Spleen (tissue), 11 donors: ENCODE data around the gene SMAD7. TPM values are rescaled to one million over a fixed set of nuclear protein-coding genes. Genes with fewer than 3 reads are reported as not detected.

Source experiments
- DNase-seq: peaks from one replicate; pipeline ENCODE4 v3.0.0-alpha.2; 2020
- H3K27ac ChIP-seq, 8 donors: fragments of 200-600 bp; sonication (generic) in 7 of 8; 1 replicate in 4 of 8; 2 replicates in 4 of 8; pipeline versions ENCODE4 v1.5.0 to v1.8.0; 2016 to 2021; ENCODE audit warnings: inconsistent platforms in 4 of 8, mild to moderate bottlenecking in 4 of 8, moderate library complexity in 1 of 8
- H3K27me3 ChIP-seq, 7 donors: fragments of 200-600 bp; sonication (generic) in 6 of 7; replicated peaks in 1 of 7; 1 replicate in 4 of 7; 2 replicates in 3 of 7; pipeline versions ENCODE4 v1.5.0 to v1.8.0; 2016 to 2021; ENCODE audit warnings: inconsistent platforms in 3 of 7, mild to moderate bottlenecking in 1 of 7
- H3K36me3 ChIP-seq, 6 donors: fragments of 200-600 bp; sonication (generic) in 5 of 6; 1 replicate in 4 of 6; 2 replicates in 2 of 6; pipeline versions ENCODE4 v1.5.0 to v1.8.0; 2016 to 2021; ENCODE audit warnings: inconsistent platforms in 2 of 6
- H3K4me1 ChIP-seq, 6 donors: fragments of 200-600 bp; sonication (generic) in 5 of 6; 1 replicate in 3 of 6; 2 replicates in 3 of 6; pipeline versions ENCODE4 v1.5.0 to v1.8.0; 2016 to 2021; ENCODE audit warnings: inconsistent platforms in 3 of 6
- H3K4me3 ChIP-seq, 8 donors: fragments of 200-600 bp; sonication (generic) in 7 of 8; 1 replicate in 4 of 8; 2 replicates in 4 of 8; pipeline versions ENCODE4 v1.5.0 to v1.8.0; 2016 to 2021; ENCODE audit warnings: inconsistent platforms in 4 of 8, mild to moderate bottlenecking in 4 of 8, moderate library complexity in 2 of 8
- H3K9me3 ChIP-seq, 8 donors: fragments of 200-600 bp; sonication (generic) in 7 of 8; 1 replicate in 4 of 8; 2 replicates in 4 of 8; pipeline versions ENCODE4 v1.5.0 to v1.8.0; 2016 to 2021; ENCODE audit warnings: inconsistent platforms in 4 of 8
- CTCF ChIP-seq, 11 experiments: fragments of 200-600 bp in 7 of 11; fragments of 450-650 bp in 4 of 11; sonication (generic) in 4 of 11; IDR thresholded peaks in 8 of 11; conservative IDR thresholded peaks in 3 of 11; 1 replicate in 7 of 11; 2 replicates in 4 of 11; pipeline versions ENCODE4 v1.4.0 to v1.8.0; 2016 to 2021; ENCODE audit warnings: antibody characterized with exemption in 11 of 11, inconsistent platforms in 4 of 11, mild to moderate bottlenecking in 1 of 11
- POLR2A ChIP-seq, 3 donors: fragments of 450-650 bp; IDR thresholded peaks; one replicate each; pipeline ENCODE4 v1.5.1; 2017; ENCODE audit warnings: antibody characterized with exemption in 3 of 3, mild to moderate bottlenecking in 1 of 3
- POLR2AphosphoS5 ChIP-seq, 3 donors: sonication (generic); formaldehyde crosslinking; IDR thresholded peaks; one replicate each; pipeline ENCODE4 v1.5.1; 2017; ENCODE audit warnings: antibody characterized with exemption in 3 of 3
- WGBS, 5 donors: extraction: QIAGEN DNeasy Blood & Tissue Kit in 3 of 5; methylation state at CpG; one replicate each; pipeline versions ENCODE4 v1.1.5 to v1.1.7; 2013 to 2018; 5-methylcytosine and 5-hydroxymethylcytosine counted together
- intact Hi-C: fragments of 100-400 bp; cut with DNase I; formaldehyde crosslinking; loops from one replicate; pipeline ENCODE4 v1.15.0; 2023; ENCODE audit warnings: low total_unique reads
- polyA plus RNA-seq, 3 donors: library from polyadenylated mRNA; stranded (reverse); fragments of 200-250 nt; gene quantifications; one replicate each; pipeline ENCODE4 v1.2.1, GENCODE V29; 2013
- total RNA-seq, 7 donors: library from RNA; depleted of rRNA in 3 of 7; stranded (reverse); fragments of >200 nt in 3 of 7; fragmentation: NEBNext Ultra II Directional in 4 of 7; extraction: Animal tissue kit (Norgen Biotek cat#: 25700) in 4 of 7; gene quantifications; one replicate each; pipeline versions ENCODE4 v1.1.0 to v1.2.1, GENCODE V29; 2016 to 2021
- donor health status: healthy with polysubstance abuse.
- donor health status: DM: no; HTN: no; CAD: no; lungs with moderate emphysema.
- donor health status: DM: no; HTN: no; CAD: no.
- donor health status: Bipolar disorder and iron deficiency.
- donor health status: healthy.
- donor health status: DM: no; HTN: no; CAD: no.
- donor health status: DM: yes; HTN: yes; CAD: no.

SMAD7 gene
- total and polyA plus RNA-seq, 10 donors: 2.5 to 21.2 (median 15.2) TPM

DNA sequence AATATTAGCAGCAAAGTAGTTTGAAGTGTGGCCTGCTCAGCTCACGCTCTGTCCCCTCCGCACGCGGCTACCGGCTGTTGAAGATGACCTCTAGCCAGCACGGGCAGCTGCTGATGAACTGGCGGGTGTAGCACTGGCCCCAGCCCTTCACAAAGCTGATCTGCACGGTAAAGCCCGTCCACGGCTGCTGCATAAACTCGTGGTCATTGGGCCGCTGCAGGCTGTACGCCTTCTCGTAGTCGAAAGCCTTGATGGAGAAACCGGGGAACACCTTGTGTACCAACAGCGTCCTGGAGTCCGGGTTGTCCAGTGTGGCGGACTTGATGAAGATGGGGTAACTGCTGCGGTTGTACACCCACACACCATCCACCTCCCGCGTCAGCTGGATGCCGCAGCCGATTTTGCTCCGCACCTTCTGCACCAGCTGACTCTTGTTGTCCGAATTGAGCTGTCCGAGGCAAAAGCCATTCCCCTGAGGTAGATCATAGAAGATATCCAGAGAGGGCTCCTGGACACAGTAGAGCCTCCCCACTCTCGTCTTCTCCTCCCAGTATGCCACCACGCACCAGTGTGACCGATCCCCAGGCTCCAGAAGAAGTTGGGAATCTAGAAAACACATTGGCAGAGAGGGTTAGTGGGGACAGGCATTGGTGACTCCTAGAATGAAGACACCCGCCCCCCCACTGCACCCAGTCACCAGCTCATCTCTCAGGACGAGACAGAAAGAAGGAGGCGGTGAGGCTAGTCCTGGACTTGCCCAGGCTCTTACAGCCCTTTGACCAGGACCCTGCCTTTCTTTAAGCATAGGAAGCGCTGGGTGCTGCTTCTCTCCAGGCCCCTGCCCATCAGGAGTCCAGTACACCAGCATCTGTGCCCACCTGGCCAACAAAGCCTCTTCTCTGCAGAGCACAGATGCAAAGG is 29.2 kb downstream of the SMAD7 start:
- DNase-seq: no peak
- Histone ChIP-seq H3K36me3 (peaks cover 0 to 27% (median 0%) of the 10 kb centered on the region in 6 donors), H3K4me1 (peaks cover 42 to 84% (median 68%) of the 10 kb centered on the region in 6 donors), H3K4me3 (no peak overlapping the region), H3K27ac (peak overlapping the region in 2 of 8 donors; percentile 81 to 82), H3K9me3 (no peaks in the 10 kb centered on the region), H3K27me3 (no peaks in the 10 kb centered on the region)
- intact Hi-C loops: loop anchor here (10.0 kb wide), 1 partner anchor 137 kb away; no protein-coding TSS in a partner anchor
- 87 to 95% (median 93%) methylated on average over 33 to 34 of the region's 34 CpGs for WGBS, 5 donors
- TF ChIP-seq POLR2A (IDR thresholded peaks at IDR 0.05): no peak
- TF ChIP-seq POLR2AphosphoS5 (IDR thresholded peaks at IDR 0.05): no peak
- no peak for TF ChIP-seq CTCF (IDR thresholded peaks at IDR 0.05 in 8 of 11, conservative IDR thresholded peaks at IDR 0.05 in 3 of 11)

- TF ChIP-seq CTCF (IDR thresholded peaks at IDR 0.05 in 8 of 11, conservative IDR thresholded peaks at IDR 0.05 in 3 of 11): no peak
- TF ChIP-seq POLR2AphosphoS5 (IDR thresholded peaks at IDR 0.05): peak in 1 of 3 donors; percentile 14
- no peak for TF ChIP-seq POLR2A (IDR thresholded peaks at IDR 0.05)
- intact Hi-C loops: loop anchor here (10.0 kb wide), 1 partner anchor 136 kb away; no protein-coding TSS in a partner anchor
- 70 to 85% (median 82%) methylated on average over 13 to 16 of the region's 16 CpGs for WGBS, 5 donors
- H3K4me3 ChIP-seq: no peak overlapping the region
- no peak for DNase-seq
- no peaks in the 10 kb centered on the region for H3K27me3 ChIP-seq
- H3K4me1 ChIP-seq: peaks cover 38 to 84% (median 62%) of the 10 kb centered on the region in 6 donors
- H3K27ac ChIP-seq: peak overlapping the region in 1 of 8 donors; percentile 21
- no peaks in the 10 kb centered on the region for H3K9me3 ChIP-seq
- H3K36me3 ChIP-seq: peaks cover 0 to 27% (median 0%) of the 10 kb centered on the region in 6 donors
Observed at GRCh38 chr18:48920408-48921038, 30.2 kb downstream of the SMAD7 start.

- TF ChIP-seq CTCF (IDR thresholded peaks at IDR 0.05 in 8 of 11, conservative IDR thresholded peaks at IDR 0.05 in 3 of 11) (no peak), POLR2A (IDR thresholded peaks at IDR 0.05) (no peak), POLR2AphosphoS5 (IDR thresholded peaks at IDR 0.05) (no peak)
- H3K4me1 ChIP-seq: peaks cover 28 to 84% (median 58%) of the 10 kb centered on the region in 6 donors
Observed at GRCh38 chr18:48919547-48919946, 31.2 kb downstream of the SMAD7 start.

More at GRCh38 chr18:48919547-48919946, 31.2 kb downstream of the SMAD7 start:
- no peak overlapping the region for H3K27ac ChIP-seq
- H3K36me3 ChIP-seq: peaks cover 0 to 27% (median 0%) of the 10 kb centered on the region in 6 donors
- no peaks in the 10 kb centered on the region for H3K27me3 ChIP-seq
- DNase-seq: no peak
- H3K4me3 ChIP-seq: no peak overlapping the region
- H3K9me3 ChIP-seq: no peaks in the 10 kb centered on the region
- intact Hi-C loops: no loop called here
- 79 to 93% (median 85%) methylated on average over 3 of the region's 3 CpGs for WGBS, 5 donors
